ENCODE measurements around the gene SDK2. TPM values are rescaled to one million over a fixed set of nuclear protein-coding genes. Genes with fewer than 3 reads are reported as not detected.

SDK2 gene
- total RNA-seq, 2 donors from 2014 or later, result 16.5 to 26.3 TPM

- H3K9me3 ChIP-seq, result no peaks in the 10 kb centered on the region
- H3K27ac ChIP-seq, result no peak overlapping the region
- 78% methylated on average over 25 of the region's 25 CpGs for WGBS
- intact Hi-C loops (cut with DNase I), result no loop called here
- H3K4me3 ChIP-seq, result no peak overlapping the region
- no peaks in the 10 kb centered on the region for H3K36me3 ChIP-seq
- no peaks in the 10 kb centered on the region for H3K27me3 ChIP-seq (replicated peaks; ENCODE audit: insufficient read depth)
- no peaks in the 10 kb centered on the region for H3K4me1 ChIP-seq (replicated peaks)
- no peak for DNase-seq (ENCODE audit: low spot score)
- TF ChIP-seq POLR2AphosphoS5 (IDR thresholded peaks at IDR 0.05) (no peak), POLR2A (IDR thresholded peaks at IDR 0.05) (no peak), CTCF (IDR thresholded peaks at IDR 0.05) (no peak)
Measured at GRCh38 chr17:73394512-73395450, 249.5 kb downstream of the SDK2 start.

GRCh38 chr17:73393962-73394361 lies 250.3 kb downstream of the SDK2 start:
- 86% methylated on average over 11 of the region's 11 CpGs for WGBS

GRCh38 chr17:73393381-73393780 lies 250.9 kb downstream of the SDK2 start:
- 94% methylated on average over 14 of the region's 14 CpGs for WGBS
- no peaks in the 10 kb centered on the region for H3K4me1 ChIP-seq (replicated peaks)
- intact Hi-C loops (cut with DNase I), result no loop called here
- TF ChIP-seq POLR2AphosphoS5 (IDR thresholded peaks at IDR 0.05), result no peak
- no peak for TF ChIP-seq POLR2A (IDR thresholded peaks at IDR 0.05)
- TF ChIP-seq CTCF (IDR thresholded peaks at IDR 0.05), result no peak
- no peak overlapping the region for H3K27ac ChIP-seq
- no peaks in the 10 kb centered on the region for H3K27me3 ChIP-seq (replicated peaks; ENCODE audit: insufficient read depth)
- no peak for DNase-seq (ENCODE audit: low spot score)
- H3K9me3 ChIP-seq, result no peaks in the 10 kb centered on the region
- H3K4me3 ChIP-seq, result no peak overlapping the region
- H3K36me3 ChIP-seq, result no peaks in the 10 kb centered on the region

More at GRCh38 chr17:73393962-73394361, 250.3 kb downstream of the SDK2 start:
- Histone ChIP-seq H3K36me3 (no peaks in the 10 kb centered on the region), H3K27me3 (replicated peaks; ENCODE audit: insufficient read depth) (no peaks in the 10 kb centered on the region), H3K4me1 (replicated peaks) (no peaks in the 10 kb centered on the region), H3K4me3 (no peak overlapping the region), H3K9me3 (no peaks in the 10 kb centered on the region), H3K27ac (no peak overlapping the region)
- intact Hi-C loops (cut with DNase I), result no loop called here
- TF ChIP-seq CTCF (IDR thresholded peaks at IDR 0.05) (no peak), POLR2A (IDR thresholded peaks at IDR 0.05) (no peak), POLR2AphosphoS5 (IDR thresholded peaks at IDR 0.05) (no peak)
- no peak for DNase-seq (ENCODE audit: low spot score)

GRCh38 chr17:73391331-73392265 lies 252.6 kb downstream of the SDK2 start:
- TF ChIP-seq POLR2AphosphoS5 (IDR thresholded peaks at IDR 0.05) (no peak), POLR2A (IDR thresholded peaks at IDR 0.05) (no peak), CTCF (IDR thresholded peaks at IDR 0.05) (no peak)
- WGBS, result 94% methylated on average over 20 of the region's 24 CpGs
- Histone ChIP-seq H3K27ac (no peak overlapping the region), H3K27me3 (replicated peaks; ENCODE audit: insufficient read depth) (no peaks in the 10 kb centered on the region), H3K4me1 (replicated peaks) (no peaks in the 10 kb centered on the region), H3K36me3 (no peaks in the 10 kb centered on the region), H3K4me3 (no peak overlapping the region), H3K9me3 (no peaks in the 10 kb centered on the region)
- intact Hi-C loops (cut with DNase I), result no loop called here
- DNase-seq (ENCODE audit: low spot score), result no peak

All from prostate gland (tissue), 2 donors.